ENCODE results near the gene YTHDC1.
A peak's percentile ranks its signal among the peaks of the same experiment; 100 is the strongest.

Gene YTHDC1

GRCh38 chr4:68352791-68353190 lies 2.9 kb upstream of the YTHDC1 start:
- no peak for DNase-seq

- DNase-seq, result peak; percentile 8 to 11
Observed at GRCh38 chr4:68349279-68349648, 626 bp downstream of the YTHDC1 start.

- DNase-seq, result no peak
Observed at GRCh38 chr4:68348577-68348976, 1.3 kb downstream of the YTHDC1 start.

GRCh38 chr4:68347845-68348244 lies 2.0 kb downstream of the YTHDC1 start:
- no peak for DNase-seq

- no peak for DNase-seq
Observed at GRCh38 chr4:68346461-68346860, 3.4 kb downstream of the YTHDC1 start.

- DNase-seq, result no peak
Observed at GRCh38 chr4:68344785-68345184, 5.1 kb downstream of the YTHDC1 start.

- DNase-seq, result no peak
Observed at GRCh38 chr4:68344049-68344448, 5.8 kb downstream of the YTHDC1 start.

- peak; percentile 4 to 11 for DNase-seq
Observed at GRCh38 chr4:68342134-68342533, 7.8 kb downstream of the YTHDC1 start.

GRCh38 chr4:68338625-68339024 lies 11.3 kb downstream of the YTHDC1 start:
- DNase-seq, result no peak

- no peak for DNase-seq
Observed at GRCh38 chr4:68337522-68337921, 12.4 kb downstream of the YTHDC1 start.

GRCh38 chr4:68337004-68337403 lies 12.9 kb downstream of the YTHDC1 start:
- no peak for DNase-seq

GRCh38 chr4:68336530-68336929 lies 13.4 kb downstream of the YTHDC1 start:
- DNase-seq, result no peak

- DNase-seq, result no peak
Observed at GRCh38 chr4:68326141-68326540, 23.7 kb downstream of the YTHDC1 start.

- DNase-seq, result no peak
Observed at GRCh38 chr4:68324519-68325262, 25.2 kb downstream of the YTHDC1 start.

GRCh38 chr4:68319040-68319439 lies 30.9 kb downstream of the YTHDC1 start:
- DNase-seq, result no peak

- DNase-seq, result no peak
Observed at GRCh38 chr4:68316193-68316969, 33.5 kb downstream of the YTHDC1 start.

- DNase-seq, result no peak
Observed at GRCh38 chr4:68310651-68311247, 39.1 kb downstream of the YTHDC1 start.

GRCh38 chr4:68304731-68305130 lies 45.2 kb downstream of the YTHDC1 start:
- DNase-seq, result no peak

- DNase-seq, result no peak
Observed at GRCh38 chr4:68299492-68300457, 50.1 kb downstream of the YTHDC1 start.

GRCh38 chr4:68297137-68297536 lies 52.8 kb downstream of the YTHDC1 start:
- no peak for DNase-seq

GRCh38 chr4:68291256-68291655 lies 58.6 kb downstream of the YTHDC1 start:
- DNase-seq, result no peak

- DNase-seq, result no peak
Observed at GRCh38 chr4:68288393-68288740, 61.5 kb downstream of the YTHDC1 start.
